Activated CD4-positive, alpha-beta memory T cell treated with anti-CD3 and anti-CD28 coated beads, Interleukin-2, amount 10 ng/mL, durations not matched to agents 7 days and 5 days (primary cell): Measurements from ENCODE around the gene MTX1. TPM values are rescaled to one million over a fixed set of nuclear protein-coding genes. Genes with fewer than 3 reads are reported as not detected.

Experiments
- CTCF ChIA-PET: fragments of 350-600 bp; sonication (Branson Sonifier 250); formaldehyde crosslinking; loops from one replicate; lab custom pipeline; 2021; ENCODE audit warnings: antibody characterized with exemption, inconsistent platforms; lab: Charles Lee
- POLR2A ChIA-PET: fragments of 350-600 bp; sonication (Branson Sonifier 250); formaldehyde crosslinking; loops from one replicate; lab custom pipeline; 2021; ENCODE audit warnings: antibody characterized with exemption; lab: Charles Lee
- DNase-seq: peaks from one replicate; pipeline ENCODE4 v3.0.0-alpha.2; 2020
- H3K27ac Mint-ChIP-seq: one replicate; pipeline ENCODE4 v1.8.0; 2021; ENCODE audit warnings: mild to moderate bottlenecking, mixed read lengths
- H3K27me3 Mint-ChIP-seq: one replicate; pipeline ENCODE4 v1.8.0; 2021; ENCODE audit warnings: mixed read lengths
- H3K36me3 Mint-ChIP-seq: one replicate; pipeline ENCODE4 v1.8.0; 2021; ENCODE audit warnings: low read depth, mixed read lengths
- H3K4me1 Mint-ChIP-seq: one replicate; pipeline ENCODE4 v1.8.0; 2021; ENCODE audit warnings: mixed read lengths
- H3K4me3 Mint-ChIP-seq: one replicate; pipeline ENCODE4 v1.8.0; 2021; ENCODE audit warnings: mild to moderate bottlenecking, mixed read lengths
- H3K9me3 Mint-ChIP-seq: one replicate; pipeline ENCODE4 v1.8.0; 2021; ENCODE audit warnings: mixed read lengths
- total RNA-seq, 2 experiments: library from RNA; stranded (reverse); gene quantifications; one replicate each; pipeline ENCODE4 v1.2.3, GENCODE V29; 2021

Gene MTX1
- total RNA-seq, 2 experiments from 2014 or later = 41.2 to 43.1 TPM

DNA sequence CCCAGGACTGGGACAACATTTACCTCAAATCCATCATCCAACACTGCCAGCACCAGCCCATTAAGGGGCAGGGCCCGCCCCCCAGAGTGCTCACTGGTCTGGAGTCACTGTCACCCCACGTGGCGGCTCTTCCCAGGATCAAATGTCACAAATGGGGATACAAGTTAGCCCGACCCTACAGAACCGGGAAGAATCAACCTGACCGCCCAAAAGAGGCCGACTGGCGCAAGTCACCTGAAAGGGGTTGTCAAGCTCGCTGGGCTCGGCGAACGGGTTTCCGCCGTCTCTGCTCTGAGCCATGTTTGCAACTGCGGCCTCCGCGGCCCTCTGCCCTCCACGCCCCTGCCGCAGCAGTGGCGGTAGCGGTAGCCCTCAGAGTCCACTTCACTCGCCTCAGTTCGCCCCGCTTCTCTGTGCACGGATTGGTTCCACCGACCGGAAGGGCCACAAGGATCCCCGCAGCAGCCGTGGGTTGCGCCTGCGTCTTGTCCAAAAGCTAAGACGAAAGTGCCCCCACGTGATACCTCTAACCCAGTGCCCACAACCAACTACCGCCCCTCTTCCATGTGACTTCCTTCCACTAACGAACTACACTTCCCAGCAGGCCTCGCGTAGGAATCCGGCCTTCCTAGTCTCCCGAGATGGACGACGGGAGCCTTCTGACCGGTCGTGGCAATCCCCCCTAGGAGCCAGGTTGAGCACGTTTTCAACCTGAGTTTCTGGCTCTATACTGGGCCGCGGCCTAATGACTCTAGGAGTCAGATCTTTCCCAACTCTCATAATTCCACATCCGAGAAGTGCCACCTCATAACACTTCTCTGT is 53.6 kb downstream of the MTX1 start, which contains the start of gene SCAMP3:
Gene SCAMP3, minus strand, starts transcription at position 509 of the 822 bp plus-strand sequence. Its CDS starts 209 bp downstream, at position 300.
- CTCF ChIA-PET = interaction anchor here (0.6 to 5.1 kb wide), 7 partner anchors 10 to 174 kb away, joined by 3 to 91 read pairs (median 4); partner anchors contain the start of genes CLK2 and THBS3
- peak within 1 kb of the TSS; percentile 91 for H3K27ac Mint-ChIP-seq
- peak within 1 kb of the TSS; percentile 98 for H3K4me3 Mint-ChIP-seq
- H3K4me1 Mint-ChIP-seq = peaks cover 44% of the 10 kb centered on the region
- H3K27me3 Mint-ChIP-seq = no peaks in the 10 kb centered on the region
- peaks cover 80% of the 10 kb centered on the region for H3K36me3 Mint-ChIP-seq
- DNase-seq = peak; percentile 90
- H3K9me3 Mint-ChIP-seq = no peaks in the 10 kb centered on the region
- POLR2A ChIA-PET = interaction anchor here (0.8 to 4.2 kb wide), 14 partner anchors 8 to 347 kb away, joined by 3 to 57 read pairs (median 6); partner anchors contain the start of genes CLK2, FDPS and KRTCAP2

DNA sequence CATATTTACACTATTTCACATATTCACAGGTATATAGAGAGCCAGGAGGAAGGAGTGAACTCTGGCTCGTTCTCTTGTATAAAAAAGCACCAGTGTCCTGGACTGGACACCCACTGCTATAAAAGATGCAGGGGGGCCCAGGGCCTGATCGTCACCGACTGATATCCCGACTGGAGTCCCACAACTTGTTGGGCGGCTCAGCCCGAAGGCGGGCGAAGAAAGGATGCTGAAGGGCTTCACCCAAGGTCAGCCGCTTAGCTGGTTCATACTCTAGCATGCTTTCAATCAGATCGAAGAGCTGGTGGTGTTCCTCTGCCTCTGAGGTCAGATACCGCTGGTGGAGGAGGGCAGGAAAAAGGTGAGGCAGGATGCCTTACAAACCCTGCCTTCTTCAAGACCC is 54.6 kb downstream of the MTX1 start:
- Mint-ChIP-seq H3K27ac (peak overlapping the region; percentile 91), H3K4me3 (peak overlapping the region; percentile 1), H3K9me3 (no peaks in the 10 kb centered on the region), H3K4me1 (peaks cover 43% of the 10 kb centered on the region), H3K27me3 (no peaks in the 10 kb centered on the region), H3K36me3 (peaks cover 84% of the 10 kb centered on the region)
- ChIA-PET CTCF (interaction anchor here (1.0 to 1.8 kb wide), 2 partner anchors 10 to 12 kb away, joined by 3 to 12 read pairs; partner anchors contain the start of gene CLK2), POLR2A (interaction anchor here (4.2 kb wide), 1 partner anchor 9 kb away, joined by 57 read pairs; the partner anchor contains the start of gene CLK2)
- DNase-seq = no peak

Other genes starting within 250 kb of the MTX1 start
- 10 to 100 TPM; 48.7 to 49.7 TPM for gene PYGO2, start 246.9 kb upstream of the MTX1 start, total RNA-seq
- gene SHC1, start 237.9 kb upstream of the MTX1 start, total RNA-seq = 10 to 100 TPM; 80.7 to 80.8 TPM
- gene CKS1B, start 234.0 kb upstream of the MTX1 start, total RNA-seq = 100 to 1,000 TPM; 151 to 162 TPM
- gene FLAD1, start 225.4 kb upstream of the MTX1 start, total RNA-seq = 10 to 100 TPM; 34.7 to 35.1 TPM
- 1 to 10 TPM in 1 of 2 experiments, under 1 TPM in 1; 0.35 to 1.2 TPM for gene LENEP, start 215.1 kb upstream of the MTX1 start, total RNA-seq
- gene ZBTB7B, start 205.9 kb upstream of the MTX1 start, total RNA-seq = 100 to 1,000 TPM; 151 to 152 TPM
- gene DCST2, start 174.9 kb upstream of the MTX1 start, total RNA-seq = under 1 TPM; 0.18 to 0.40 TPM
- not detected for gene DCST1, start 174.9 kb upstream of the MTX1 start, total RNA-seq
- gene ADAM15, start 157.4 kb upstream of the MTX1 start, total RNA-seq = 10 to 100 TPM; 73.9 to 76.4 TPM
- 1 to 10 TPM; 6.6 to 8.5 TPM for gene EFNA4, start 145.0 kb upstream of the MTX1 start, total RNA-seq
- gene EFNA3, start 129.9 kb upstream of the MTX1 start, total RNA-seq = 1 to 10 TPM; 3.9 to 4.9 TPM
- not detected for gene EFNA1, start 80.8 kb upstream of the MTX1 start, total RNA-seq
- 10 to 100 TPM; 50.4 to 52.6 TPM for gene SLC50A1, start 72.8 kb upstream of the MTX1 start, total RNA-seq
- 10 to 100 TPM; 80.2 to 80.6 TPM for gene DPM3, start 68.2 kb upstream of the MTX1 start, total RNA-seq
- gene KRTCAP2, start 35.4 kb upstream of the MTX1 start, total RNA-seq = 100 to 1,000 TPM; 203 to 224 TPM
- gene TRIM46, start 34.8 kb upstream of the MTX1 start, total RNA-seq = 10 to 100 TPM; 17.8 to 18.3 TPM
- 10 to 100 TPM; 30.7 to 32.3 TPM for gene THBS3, start 798 bp upstream of the MTX1 start, total RNA-seq
- 10 to 100 TPM; 26.3 to 27.3 TPM for gene ENTREP3, start 46.8 kb downstream of the MTX1 start, total RNA-seq
- 10 to 100 TPM; 87.5 to 91.9 TPM for gene SCAMP3, start 53.7 kb downstream of the MTX1 start, total RNA-seq
- gene CLK2, start 64.8 kb downstream of the MTX1 start, total RNA-seq = 10 to 100 TPM; 78.0 to 82.0 TPM
- gene HCN3, start 68.8 kb downstream of the MTX1 start, total RNA-seq = 1 to 10 TPM; 3.7 to 4.9 TPM
- gene PKLR, start 92.7 kb downstream of the MTX1 start, total RNA-seq = not detected
- gene FDPS, start 100.2 kb downstream of the MTX1 start, total RNA-seq = 100 to 1,000 TPM; 350 to 352 TPM
- 10 to 100 TPM; 24.6 to 26.2 TPM for gene RUSC1, start 112.2 kb downstream of the MTX1 start, total RNA-seq